OCI-LY7 (cell line): Measurements from ENCODE around the gene ZNF771. TPM values are rescaled to one million over a fixed set of nuclear protein-coding genes. Genes with fewer than 3 reads are reported as not detected.

Source experiments
- BruUV-seq: library from RNA; stranded (reverse); fragments of 400-500 nt; replicated peaks from 2 replicates; lab custom pipeline; 2021; lab: Mats Ljungman, UMichigan
- CTCF ChIA-PET: fragments of 300-600 bp; sonication (Branson Sonifier 250); formaldehyde crosslinking; loops from one replicate; lab custom pipeline; 2022; ENCODE audit warnings: antibody characterized with exemption; ENCODE audit not compliant: unreplicated experiment; lab: Charles Lee
- POLR2A ChIA-PET: fragments of 300-600 bp; sonication (Branson Sonifier 250); formaldehyde crosslinking; loops from one replicate; lab custom pipeline; 2022; ENCODE audit warnings: antibody characterized with exemption; lab: Charles Lee
- DNase-seq: peaks from one replicate; pipeline ENCODE4 v3.0.0-alpha.2; 2015; ENCODE audit warnings: low spot score
- H2AFZ ChIP-seq: fragments of 200-600 bp; sonication (generic), shearing (Covaris generic); 2 replicates; pipeline ENCODE4 v1.6.1; 2014; ENCODE audit warnings: mild to moderate bottlenecking, antibody characterized with exemption, low read length, moderate library complexity
- H3K27ac ChIP-seq: fragments of 200-600 bp; sonication (generic); 2 replicates; pipeline ENCODE4 v1.5.1; 2014; ENCODE audit warnings: mixed run types, low read depth, mild to moderate bottlenecking, moderate library complexity, low read length, inconsistent platforms; ENCODE audit not compliant: poor library complexity, severe bottlenecking
- H3K36me3 ChIP-seq: fragments of 200-600 bp; sonication (generic); 2 replicates; pipeline ENCODE4 v1.6.1; 2014; ENCODE audit warnings: mild to moderate bottlenecking, antibody characterized with exemption, low read length, moderate library complexity, mixed read lengths; ENCODE audit not compliant: insufficient read depth
- H3K4me1 ChIP-seq: fragments of 200-600 bp; sonication (generic); 2 replicates; pipeline ENCODE4 v1.5.1; 2014; ENCODE audit warnings: mild to moderate bottlenecking, low read length; ENCODE audit not compliant: insufficient read depth, poor library complexity, severe bottlenecking
- H3K4me2 ChIP-seq: fragments of 200-600 bp; sonication (generic); 2 replicates; pipeline ENCODE4 v1.6.1; 2014; ENCODE audit warnings: mild to moderate bottlenecking, low read length
- H3K4me3 ChIP-seq: fragments of 200-600 bp; sonication (generic); 2 replicates; pipeline ENCODE4 v1.5.1; 2014; ENCODE audit warnings: mild to moderate bottlenecking, low read depth, low read length; ENCODE audit not compliant: poor library complexity, severe bottlenecking
- H3K79me2 ChIP-seq: fragments of 200-600 bp; sonication (generic); 2 replicates; pipeline ENCODE4 v1.6.1; 2016; ENCODE audit warnings: low read depth, mild to moderate bottlenecking, low read length, moderate library complexity, mixed read lengths; ENCODE audit not compliant: insufficient read depth
- H3K9me2 ChIP-seq: fragments of 200-600 bp; sonication (generic); 2 replicates; pipeline ENCODE4 v1.6.1; 2016; ENCODE audit warnings: mild to moderate bottlenecking, low read length, mixed read lengths; ENCODE audit not compliant: insufficient read depth
- H3K9me3 ChIP-seq: fragments of 200-600 bp; sonication (generic); 2 replicates; pipeline ENCODE4 v1.6.1; 2014; ENCODE audit warnings: mild to moderate bottlenecking, mixed run types, low read length, mixed read lengths
- H4K20me1 ChIP-seq: fragments of 200-600 bp; sonication (generic); 2 replicates; pipeline ENCODE4 v1.6.1; 2014; ENCODE audit warnings: mild to moderate bottlenecking, antibody characterized with exemption, low read length, moderate library complexity, mixed read lengths; ENCODE audit not compliant: insufficient read depth
- CTCF ChIP-seq: fragments of 200-600 bp; sonication (generic); conservative IDR thresholded peaks from 2 replicates; pipeline ENCODE4 v1.5.1; 2014; ENCODE audit warnings: mild to moderate bottlenecking, antibody characterized with exemption, low read length, moderate library complexity, mixed read lengths
- EZH2phosphoT487 ChIP-seq: fragments of 200-600 bp; sonication (generic); IDR thresholded peaks from 2 replicates; pipeline ENCODE4 v1.6.1; 2018; ENCODE audit warnings: low read depth, borderline replicate concordance, mild to moderate bottlenecking, mixed run types, antibody characterized with exemption, low read length, moderate library complexity, mixed read lengths
- intact Hi-C: fragments of 100-400 bp; cut with micrococcal nuclease; formaldehyde crosslinking; loops from one replicate; pipeline ENCODE4 v1.10.0; 2022; ENCODE audit not compliant: unreplicated experiment
- total RNA-seq, 2 experiments: library from RNA; depleted of rRNA in 1 of 2; stranded (reverse); fragments of >200 nt in 1 of 2; shearing (Covaris generic) in 1 of 2; gene quantifications; 2 replicates each; pipeline ENCODE4 v1.2.3, GENCODE V29; 2014 to 2022

Gene ZNF771
- total RNA-seq, 2 experiments from 2014 or later = 6.4 to 10.8 TPM

GRCh38 chr16:30444231-30445148 is 37.1 kb downstream of the ZNF771 start:
- Histone ChIP-seq H3K9me3 (no peaks in the 10 kb centered on the region), H3K4me3 (peak overlapping the region; percentile 86), H3K36me3 (peaks cover 33% of the 10 kb centered on the region), H4K20me1 (peaks cover 22% of the 10 kb centered on the region), H3K27ac (no peak overlapping the region), H2AFZ (no peak overlapping the region), H3K4me2 (peak overlapping the region; percentile 84), H3K79me2 (peaks cover 30% of the 10 kb centered on the region), H3K9me2 (no peaks in the 10 kb centered on the region), H3K4me1 (peaks cover 41% of the 10 kb centered on the region)
- ChIA-PET CTCF (no interaction called here), POLR2A (no interaction called here)
- TF ChIP-seq EZH2phosphoT487 (no peak), CTCF (no peak)
- DNase-seq = no peak
- intact Hi-C loops = no loop called here
- BruUV-seq = TSS peak; percentile 83

GRCh38 chr16:30445149-30445407 is 37.7 kb downstream of the ZNF771 start:
- H3K4me2 ChIP-seq = peak overlapping the region; percentile 84
- H4K20me1 ChIP-seq = peaks cover 22% of the 10 kb centered on the region
- intact Hi-C loops = no loop called here
- peaks cover 37% of the 10 kb centered on the region for H3K4me1 ChIP-seq
- no peak for TF ChIP-seq EZH2phosphoT487
- no peak for TF ChIP-seq CTCF
- H3K27ac ChIP-seq = peak overlapping the region; percentile 84
- peaks cover 30% of the 10 kb centered on the region for H3K79me2 ChIP-seq
- POLR2A ChIA-PET = no interaction called here
- peak overlapping the region; percentile 85; the same call in 1 of the 2 replicates for H2AFZ ChIP-seq
- H3K9me3 ChIP-seq = no peaks in the 10 kb centered on the region
- no TSS peak for BruUV-seq
- H3K9me2 ChIP-seq = no peaks in the 10 kb centered on the region
- CTCF ChIA-PET = no interaction called here
- no peak for DNase-seq
- peaks cover 33% of the 10 kb centered on the region for H3K36me3 ChIP-seq
- peak overlapping the region; percentile 86 for H3K4me3 ChIP-seq
